Psoas muscle (tissue), 8 donors: Measurements from ENCODE around the gene GPC1. TPM values are rescaled to one million over a fixed set of nuclear protein-coding genes. Genes with fewer than 3 reads are reported as not detected.

Experiments
- ATAC-seq, 4 donors: fragments of 200-7000 bp; cut with Tn5 transposase; one replicate each; pipeline ENCODE4 v1.9.1; 2020; ENCODE audit warnings: moderate library complexity in 3 of 4, mild to moderate bottlenecking in 2 of 4
- DNase-seq, 2 donors: peaks; one replicate each; pipeline ENCODE4 v3.0.0-alpha.2; 2020
- H3K27ac ChIP-seq: fragments of 200-600 bp; one replicate; pipeline ENCODE4 v1.8.0; 2022
- H3K27me3 ChIP-seq, 3 donors: fragments of 200-600 bp in 1 of 3; one replicate each; pipeline versions ENCODE4 v1.6.1 to v1.8.0; 2013 to 2022; ENCODE audit warnings: low read length in 2 of 3, mild to moderate bottlenecking in 2 of 3, moderate library complexity in 1 of 3; ENCODE audit not compliant: insufficient read depth in 3 of 3
- H3K36me3 ChIP-seq, 2 donors: fragments of 200-600 bp in 1 of 2; one replicate each; pipeline versions ENCODE4 v1.6.1 to v1.8.0; 2013 to 2022; ENCODE audit warnings: low read depth in 1 of 2, mild to moderate bottlenecking in 1 of 2, moderate library complexity in 1 of 2; ENCODE audit not compliant: insufficient read depth in 1 of 2
- H3K4me1 ChIP-seq: fragments of 200-600 bp; one replicate; pipeline ENCODE4 v1.8.0; 2022
- H3K4me3 ChIP-seq: fragments of 200-600 bp; one replicate; pipeline ENCODE4 v1.8.0; 2022; ENCODE audit warnings: mild to moderate bottlenecking
- H3K9me3 ChIP-seq: fragments of 200-600 bp; one replicate; pipeline ENCODE4 v1.8.0; 2022
- CTCF ChIP-seq: fragments of 200-600 bp; IDR thresholded peaks from one replicate; pipeline ENCODE4 v1.8.0; 2022; ENCODE audit warnings: antibody characterized with exemption
- whole genome bisulfite sequencing, 3 donors: extraction: QIAGEN DNeasy Blood & Tissue Kit; methylation state at CpG; one replicate each; pipeline versions ENCODE4 v1.1.6 to v1.1.7; 2013; 5-methylcytosine and 5-hydroxymethylcytosine counted together
- intact Hi-C, 2 donors: fragments of 100-400 bp; cut with DNase I; formaldehyde crosslinking; loops; one replicate each; pipeline versions ENCODE4 v1.11.0 to v1.14.2; 2022
- polyA plus RNA-seq, 3 donors: library from polyadenylated mRNA; stranded (reverse); fragments of 200-250 nt; gene quantifications; one replicate each; pipeline ENCODE4 v1.2.3, GENCODE V29; 2013
- total RNA-seq, 4 donors: library from RNA; stranded (reverse); fragmentation: NEBNext Ultra II Directional in 2 of 4; extraction: Animal tissue kit (Norgen Biotek cat#: 25700) in 2 of 4; gene quantifications; one replicate each; pipeline versions ENCODE4 v1.2.1 to v1.2.4, GENCODE V29; 2021 to 2023
- donor health status: healthy with polysubstance abuse.
- donor health status: DM: no; HTN: no; CAD: no; lungs with moderate emphysema.
- donor health status: Bipolar disorder and iron deficiency.
- donor health status: healthy.
- donor health status: DM: yes; HTN: yes; CAD: no.
- donor health status: DM: no; HTN: no; CAD: no.
- donor health status: DM: no; HTN: no; CAD: no.
- donor health status: DM: yes; HTN: yes; CAD: no.

The GPC1 gene
- total and polyA plus RNA-seq, 7 donors: 85.4 to 180 (median 116) TPM

GRCh38 chr2:240428245-240428644 lies 7.2 kb upstream of the GPC1 start:
- intact Hi-C loops: no loop called here
- Histone ChIP-seq H3K27me3 (no peaks in the 10 kb centered on the region), H3K4me1 (no peaks in the 10 kb centered on the region), H3K4me3 (no peak overlapping the region), H3K9me3 (no peaks in the 10 kb centered on the region), H3K27ac (no peak overlapping the region), H3K36me3 (no peaks in the 10 kb centered on the region)
- ATAC-seq (no peak), DNase-seq (no peak)
- TF ChIP-seq CTCF: no peak
- WGBS, 3 donors: 85 to 93% (median 89%) methylated on average over 5 of the region's 5 CpGs

- intact Hi-C loops: no loop called here
- no peak overlapping the region for H3K27ac ChIP-seq
- no peaks in the 10 kb centered on the region for H3K27me3 ChIP-seq
- ATAC-seq (no peak), DNase-seq (no peak)
- WGBS, 3 donors: 84 to 89% (median 85%) methylated on average over 10 of the region's 10 CpGs
- no peaks in the 10 kb centered on the region for H3K36me3 ChIP-seq
- no peaks in the 10 kb centered on the region for H3K4me1 ChIP-seq
- no peaks in the 10 kb centered on the region for H3K9me3 ChIP-seq
- no peak overlapping the region for H3K4me3 ChIP-seq
- TF ChIP-seq CTCF: no peak
These were observed 6.1 kb upstream of the GPC1 start for GRCh38 chr2:240429341-240429871.

- TF ChIP-seq CTCF: no peak
- H3K4me3 ChIP-seq: no peak overlapping the region
- no peaks in the 10 kb centered on the region for H3K4me1 ChIP-seq
- ATAC-seq: no peak
- H3K36me3 ChIP-seq: no peaks in the 10 kb centered on the region
- no peaks in the 10 kb centered on the region for H3K27me3 ChIP-seq
- no peak for DNase-seq
- H3K27ac ChIP-seq: no peak overlapping the region
- no peaks in the 10 kb centered on the region for H3K9me3 ChIP-seq
- WGBS, 3 donors: 85 to 87% (median 85%) methylated on average over 14 of the region's 14 CpGs
- intact Hi-C loops: no loop called here
These were observed 5.5 kb upstream of the GPC1 start for GRCh38 chr2:240429872-240430491.

- Histone ChIP-seq H3K4me1 (no peaks in the 10 kb centered on the region), H3K27me3 (no peaks in the 10 kb centered on the region), H3K27ac (no peak overlapping the region), H3K9me3 (no peaks in the 10 kb centered on the region), H3K36me3 (no peaks in the 10 kb centered on the region), H3K4me3 (no peak overlapping the region)
- no peak for TF ChIP-seq CTCF
- ATAC-seq (no peak), DNase-seq (no peak)
- intact Hi-C loops: no loop called here
- 89 to 92% (median 91%) methylated on average over 5 of the region's 5 CpGs for WGBS, 3 donors
These were observed 4.9 kb upstream of the GPC1 start for GRCh38 chr2:240430595-240430994.

- WGBS, 3 donors: 82 to 86% (median 84%) methylated on average over 3 of the region's 3 CpGs
- ATAC-seq (no peak), DNase-seq (no peak)
- H3K4me1 ChIP-seq: no peaks in the 10 kb centered on the region
- H3K36me3 ChIP-seq: no peaks in the 10 kb centered on the region
- no peaks in the 10 kb centered on the region for H3K27me3 ChIP-seq
- H3K4me3 ChIP-seq: no peak overlapping the region
- no peak overlapping the region for H3K27ac ChIP-seq
- no peaks in the 10 kb centered on the region for H3K9me3 ChIP-seq
- TF ChIP-seq CTCF: no peak
- intact Hi-C loops: no loop called here
These were observed 4.2 kb upstream of the GPC1 start for GRCh38 chr2:240431271-240431660.
